HG02588 (cell line): ENCODE results near the gene CNOT6L.

Source experiments
- ATAC-seq: cut with Tn5 transposase; IDR thresholded peaks from one replicate; pipeline ENCODE4 v1.9.1; 2021; ENCODE audit warnings: mild to moderate bottlenecking, moderate library complexity; ENCODE audit not compliant: unreplicated experiment

Gene CNOT6L

GRCh38 chr4:77715414-77716290 is 103.5 kb downstream of the CNOT6L start:
- ATAC-seq = no peak

DNA sequence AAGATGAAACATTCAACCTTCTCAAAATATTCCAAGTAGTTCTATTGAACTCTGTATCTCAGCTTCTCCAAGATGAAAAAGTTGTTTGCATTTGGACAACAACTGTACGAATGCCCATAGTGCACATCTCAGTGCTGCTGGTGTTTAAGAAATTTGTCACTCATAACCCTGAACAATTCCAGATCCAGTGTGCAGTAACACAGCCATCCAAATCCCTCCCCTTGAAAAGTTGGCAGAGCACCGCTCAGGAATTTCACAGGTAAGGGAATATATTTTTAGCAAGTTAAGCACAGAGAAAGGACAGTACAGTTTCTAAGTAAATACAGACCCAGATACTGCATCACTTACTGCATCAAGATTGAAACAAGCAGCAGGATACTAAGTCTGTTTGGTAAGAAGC is 104.7 kb downstream of the CNOT6L start:
- ATAC-seq = no peak

GRCh38 chr4:77713884-77714283 is 105.3 kb downstream of the CNOT6L start:
- no peak for ATAC-seq

DNA sequence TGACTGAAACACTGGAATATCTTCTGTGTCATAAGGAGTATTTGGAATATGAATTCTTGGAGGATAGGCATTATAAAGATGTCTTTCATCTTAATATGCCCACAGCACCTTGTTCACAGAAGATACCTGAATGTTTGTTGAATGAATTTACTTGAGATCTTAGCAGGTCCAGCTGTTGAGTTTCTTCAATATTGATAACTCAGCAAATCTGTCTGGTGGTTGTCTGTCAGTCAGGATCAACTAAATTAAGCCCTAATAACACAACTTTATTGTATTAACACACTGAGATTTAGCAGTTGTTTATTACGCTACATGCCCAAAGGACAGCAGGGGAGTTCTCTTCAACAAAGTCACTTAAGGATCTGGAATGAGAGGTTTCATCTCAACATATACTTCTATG is 106.5 kb downstream of the CNOT6L start:
- ATAC-seq = no peak

GRCh38 chr4:77711469-77711868 is 107.7 kb downstream of the CNOT6L start:
- ATAC-seq = no peak

DNA sequence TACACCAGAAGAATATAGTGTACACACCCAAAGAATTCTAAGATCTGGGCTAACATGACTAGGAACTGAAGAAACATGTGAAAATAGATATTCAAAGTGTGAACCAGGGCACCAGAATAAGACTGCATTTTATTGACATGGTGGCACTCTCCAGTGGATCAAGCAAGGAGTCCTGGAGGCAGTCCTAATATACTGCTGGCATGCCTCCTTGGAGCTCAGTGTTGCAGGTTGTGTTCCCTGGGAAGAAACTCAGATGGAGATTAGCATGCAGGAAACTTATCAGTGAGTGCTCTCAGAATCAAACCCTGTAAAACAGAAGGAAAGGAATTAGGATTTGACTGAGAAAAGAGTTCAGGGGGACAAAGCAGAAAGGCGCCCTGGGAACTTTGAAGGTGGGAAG is 108.5 kb downstream of the CNOT6L start:
- no peak for ATAC-seq

DNA sequence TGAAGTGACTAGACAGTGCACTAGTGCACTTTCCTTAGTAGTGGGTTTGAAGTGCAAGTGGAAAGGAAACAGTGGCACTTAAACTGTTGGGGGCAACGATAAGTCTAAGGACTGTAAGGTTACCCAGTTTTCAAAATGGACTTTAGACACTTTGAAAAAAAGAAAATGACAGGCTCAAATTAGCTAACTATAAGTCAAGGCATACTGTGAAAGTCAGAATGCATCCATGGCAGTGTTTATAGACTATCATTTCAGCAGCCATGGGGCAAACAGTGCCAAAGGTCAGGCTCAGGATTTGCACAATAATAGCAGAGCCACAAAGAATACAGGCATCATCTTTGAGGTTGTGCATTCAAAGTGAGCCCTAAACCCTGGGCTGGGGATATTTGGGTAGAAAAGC is 109.1 kb downstream of the CNOT6L start:
- ATAC-seq = no peak

DNA sequence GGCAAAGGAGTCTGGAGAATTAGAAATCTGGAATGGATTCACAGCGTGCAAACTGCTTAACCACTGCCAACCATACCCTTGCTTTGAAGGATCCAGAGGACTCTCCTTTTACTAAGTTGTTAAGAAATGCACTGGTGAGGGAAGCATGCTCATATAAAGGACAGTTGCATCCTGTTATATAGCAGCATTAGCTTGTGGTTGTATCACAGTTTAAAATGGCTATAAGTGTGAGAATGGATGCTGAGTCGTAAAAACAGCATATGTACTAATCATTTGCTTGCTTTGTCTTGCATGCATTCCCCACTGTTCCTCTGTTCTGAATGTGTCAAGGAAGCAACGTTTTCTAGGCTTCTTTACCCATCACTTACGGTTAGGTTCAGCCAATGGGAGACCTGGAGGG is 112.5 kb downstream of the CNOT6L start:
- ATAC-seq = no peak

DNA sequence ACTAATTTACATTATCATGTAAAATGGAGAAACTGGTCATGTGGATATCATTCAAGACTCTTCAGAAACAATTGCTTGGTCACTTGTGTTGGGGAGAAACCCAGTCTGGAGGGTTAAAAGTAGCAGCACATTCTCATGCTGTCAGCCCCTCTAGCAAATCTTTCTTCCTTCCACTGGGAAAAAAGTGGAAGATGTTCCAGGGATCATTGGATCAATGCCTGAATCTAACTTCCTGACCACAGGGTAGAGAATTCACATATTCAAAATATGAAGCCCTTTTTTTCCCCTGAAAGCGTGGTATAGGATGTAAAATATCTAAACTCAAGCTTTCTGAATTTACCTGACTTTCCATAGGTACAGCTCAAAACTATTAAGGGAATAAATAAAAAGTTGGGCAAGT is 115.5 kb downstream of the CNOT6L start:
- no peak for ATAC-seq

GRCh38 chr4:77701121-77701520 is 118.0 kb downstream of the CNOT6L start:
- ATAC-seq = no peak

GRCh38 chr4:77699731-77700210 is 119.4 kb downstream of the CNOT6L start:
- ATAC-seq = no peak

- ATAC-seq = no peak
Measured at GRCh38 chr4:77697860-77698590, 121.1 kb downstream of the CNOT6L start.

DNA sequence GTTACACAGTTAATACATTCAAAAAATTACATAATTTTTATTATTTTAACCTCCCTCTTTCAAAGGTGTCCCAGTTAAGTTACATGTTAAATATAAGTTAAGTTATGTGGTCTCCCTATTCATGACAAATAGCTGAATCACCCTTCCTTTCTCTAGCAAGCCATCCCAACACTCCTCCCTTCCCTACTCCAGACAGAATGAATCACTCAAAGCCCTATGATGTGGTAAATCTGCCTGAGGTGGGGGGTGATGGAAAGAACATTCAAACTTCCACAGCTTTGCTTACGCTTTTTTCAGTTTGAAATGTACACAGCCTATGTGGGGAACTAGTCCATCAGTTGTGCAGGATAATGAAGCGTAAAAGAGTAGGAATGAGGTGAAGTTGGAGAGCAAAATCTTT is 123.4 kb downstream of the CNOT6L start:
- ATAC-seq = no peak

GRCh38 chr4:77692847-77693432 is 126.2 kb downstream of the CNOT6L start:
- ATAC-seq = no peak

DNA sequence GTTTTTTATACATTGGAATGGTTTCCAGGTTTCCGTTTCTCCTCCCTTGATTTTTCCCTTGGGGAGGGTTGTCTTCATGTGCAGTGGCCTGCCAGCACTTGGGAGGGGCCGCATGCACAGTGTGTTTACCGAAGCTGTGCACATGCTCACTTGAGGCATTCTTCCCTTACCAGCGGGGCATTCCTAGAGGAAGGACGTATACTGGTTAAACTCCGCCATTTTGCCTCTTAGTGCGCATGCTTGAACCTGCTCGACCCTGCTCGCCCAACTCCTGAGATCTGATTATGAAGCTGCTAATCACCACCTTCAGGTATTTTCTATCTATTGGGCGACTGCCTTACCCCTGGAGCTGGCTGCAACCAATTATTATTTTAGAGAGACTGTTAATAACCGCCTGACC is 137.4 kb downstream of the CNOT6L start:
- no peak for ATAC-seq

GRCh38 chr4:77676842-77677241 is 142.3 kb downstream of the CNOT6L start:
- no peak for ATAC-seq

DNA sequence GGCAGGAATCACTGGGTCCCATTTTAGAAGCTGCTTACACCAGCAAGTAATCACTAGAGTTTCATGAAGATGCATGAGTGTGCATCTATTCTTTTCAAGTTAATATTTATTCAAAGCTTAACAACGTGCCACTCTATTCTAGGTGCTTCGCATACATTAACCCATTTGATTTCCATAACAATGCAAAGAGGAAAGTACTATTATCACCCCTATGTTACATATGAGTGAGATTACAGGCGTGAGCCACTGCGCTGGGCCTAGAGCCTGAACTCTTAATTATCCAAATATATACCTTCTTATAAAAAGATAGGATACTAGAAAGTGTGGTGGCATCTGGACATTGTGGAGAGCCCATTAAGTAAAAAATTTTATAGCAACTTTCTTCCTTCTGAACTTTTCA is 148.1 kb downstream of the CNOT6L start:
- no peak for ATAC-seq

DNA sequence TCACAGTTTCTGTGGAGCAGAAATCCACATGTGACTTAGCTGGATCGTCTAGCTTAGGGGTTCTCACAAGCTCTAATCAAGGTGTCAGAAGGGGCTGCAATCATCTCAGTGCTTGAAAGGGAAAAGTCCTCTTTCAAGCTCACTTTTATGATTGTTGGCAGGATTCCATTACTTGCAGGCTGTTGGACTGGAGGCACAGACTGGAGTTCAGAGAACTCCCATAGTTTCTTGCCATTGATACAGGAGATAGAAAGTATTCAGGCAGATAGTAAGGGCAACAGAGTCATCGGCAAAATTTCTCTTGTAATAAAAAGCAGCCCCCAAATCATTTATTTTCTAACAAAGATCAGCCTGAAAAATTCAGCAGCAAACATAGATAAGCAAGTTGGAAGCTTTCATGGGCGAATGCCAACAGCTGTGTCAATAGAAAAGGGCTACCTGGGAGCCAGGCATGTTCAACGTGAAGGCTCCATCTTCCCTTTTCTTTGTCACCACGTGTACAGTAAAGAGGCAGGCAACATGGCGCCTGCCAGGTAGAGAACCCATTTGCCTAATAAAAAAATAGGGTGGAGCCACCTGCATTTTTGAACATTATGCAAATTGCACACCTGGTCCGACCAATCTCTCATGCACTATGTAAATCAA is 149.1 kb downstream of the CNOT6L start:
- ATAC-seq = no peak

DNA sequence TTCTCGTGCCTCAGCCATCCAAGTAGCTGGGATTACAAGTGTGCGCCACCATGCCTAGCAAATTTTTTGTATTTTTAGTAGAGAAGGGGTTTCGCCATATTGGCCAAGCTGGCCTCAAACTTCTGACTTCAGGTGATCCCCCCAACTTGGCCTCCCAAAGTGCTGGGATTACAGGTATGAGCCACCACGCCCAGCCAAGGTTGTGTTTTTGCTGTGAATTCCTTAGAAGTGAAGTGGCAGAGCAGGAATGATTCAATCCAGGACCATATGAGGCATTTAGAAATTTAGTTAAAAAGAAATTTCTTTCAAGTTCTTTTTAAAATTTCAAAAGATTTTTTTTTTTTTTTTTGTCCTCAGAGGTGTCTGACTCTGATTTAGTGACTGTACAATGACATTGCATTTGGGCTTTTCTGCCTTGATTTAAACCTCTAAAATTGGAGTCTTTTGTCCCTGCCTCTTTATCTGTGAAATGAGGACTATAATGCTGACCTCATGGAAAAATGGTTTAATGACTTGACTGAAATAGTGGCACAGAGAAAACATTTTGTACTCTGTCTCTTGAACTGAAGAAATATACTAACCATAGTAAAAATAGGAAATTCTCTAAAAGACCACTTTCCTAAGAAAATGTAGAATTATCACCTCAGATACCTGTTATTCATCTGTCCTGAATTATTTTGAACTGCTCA is 153.6 kb downstream of the CNOT6L start:
- no peak for ATAC-seq
